Measurements from ENCODE around the gene PRKAG2.

- TF ChIP-seq KDM1A (IDR thresholded peaks at IDR 0.05; ENCODE audit: borderline replicate concordance, low read length) (no peak), POLR2A (IDR thresholded peaks at IDR 0.05; ENCODE audit: control extremely low read depth in 1 of 2, low read depth in 2 of 2, low read length in 2 of 2) (no peak), CTCF (IDR thresholded peaks at IDR 0.05; ENCODE audit: control extremely low read depth in 1 of 3, insufficient read depth in 1 of 3, low read depth in 1 of 3, low read length in 3 of 3) (no peak), SIN3A (conservative IDR thresholded peaks at IDR 0.05 in 1 of 2, IDR thresholded peaks at IDR 0.05 in 1 of 2; ENCODE audit: low read depth in 1 of 2, low read length in 2 of 2) (no peak), EP300 (IDR thresholded peaks at IDR 0.05; ENCODE audit: borderline replicate concordance in 1 of 2, low read depth in 2 of 2, low read length in 2 of 2) (no peak), RAD21 (IDR thresholded peaks at IDR 0.05 in 1 of 2, conservative IDR thresholded peaks at IDR 0.05 in 1 of 2; ENCODE audit: low read depth in 2 of 2, low read length in 2 of 2) (no peak), TAF1 (IDR thresholded peaks at IDR 0.05; ENCODE audit: low read depth, low read length) (no peak), MAFK (IDR thresholded peaks at IDR 0.05; ENCODE audit: low read depth, low read length) (no peak), EGR1 (IDR thresholded peaks at IDR 0.05; ENCODE audit: borderline replicate concordance, low read depth, low read length) (no peak), GABPA (IDR thresholded peaks at IDR 0.05; ENCODE audit: borderline replicate concordance, insufficient read depth, low read length) (no peak), SRF (IDR thresholded peaks at IDR 0.05; ENCODE audit: low read depth, low read length) (no peak), RFX5 (IDR thresholded peaks at IDR 0.05; ENCODE audit: borderline replicate concordance, low read depth, low read length) (no peak), CHD2 (IDR thresholded peaks at IDR 0.05; ENCODE audit: low read length) (no peak), CREB1 (IDR thresholded peaks at IDR 0.05) (no peak)
These were observed 136.6 kb downstream of the PRKAG2 start for GRCh38 chr7:151740081-151740851.

All from H1 (cell line).